ENCODE measurements around the gene PIK3C3. TPM values are rescaled to one million over a fixed set of nuclear protein-coding genes. Genes with fewer than 3 reads are reported as not detected.
A peak's percentile ranks its signal among the peaks of the same experiment; 100 is the strongest.

The PIK3C3 gene
- total and polyA plus RNA-seq, 9 of the 15 experiments (the other 6 are each of a cell fraction or from before 2014, with no cell fraction given) = 27.0 to 101 (median 42.9) TPM

DNA sequence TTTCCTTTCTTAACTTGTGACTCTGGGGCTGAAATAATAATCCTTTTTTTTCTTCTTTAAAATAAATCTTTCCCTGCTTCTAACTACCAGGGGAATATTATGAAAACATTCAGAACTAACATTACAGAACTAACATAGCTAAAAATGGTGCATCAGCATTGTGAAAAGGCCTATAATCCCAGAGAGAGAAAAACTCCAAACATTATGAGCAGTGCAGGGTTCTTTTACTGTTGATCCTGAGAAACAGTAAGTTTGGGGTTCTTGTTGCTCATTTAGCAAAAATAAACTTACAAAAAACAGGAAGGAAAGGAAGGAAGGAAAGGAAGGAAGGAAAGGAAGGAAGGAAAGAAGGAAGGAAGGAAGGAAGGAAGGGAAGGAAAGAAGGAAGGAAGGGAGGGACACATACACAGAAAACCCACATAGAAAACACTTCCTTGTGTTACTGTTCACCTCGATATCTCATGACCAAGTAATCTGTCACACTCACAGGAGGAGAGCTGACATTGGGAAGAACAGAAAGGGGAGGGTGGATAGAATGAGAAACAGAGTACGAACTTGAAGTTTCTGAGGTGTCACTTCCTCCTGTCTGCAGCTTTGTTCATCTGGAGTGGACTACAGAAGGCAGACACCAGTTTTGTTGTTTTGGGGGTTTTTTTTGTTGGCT is 18.4 kb upstream of the PIK3C3 start (continued):
- TF ChIP-seq ZBTB40 (IDR thresholded peaks at IDR 0.05) (no peak), ZBTB40 (CRISPR knock-in tag; IDR thresholded peaks at IDR 0.05) (no peak), GABPB2 (CRISPR knock-in tag; conservative IDR thresholded peaks at IDR 0.05) (no peak), SETDB1 (IDR thresholded peaks at IDR 0.05; ENCODE audit: low read length) (no peak), ETS1 (conservative IDR thresholded peaks at IDR 0.05; ENCODE audit: control insufficient read depth, low read depth, low read length) (no peak), HDAC1 (IDR thresholded peaks at IDR 0.05) (0 out of 4 replicates have a peak, but pooled peaks of 1 of the 2 experiments have one; percentile 19), RB1 (IDR thresholded peaks at IDR 0.05; ENCODE audit: low read depth) (no peak), MIER1 (IDR thresholded peaks at IDR 0.05; ENCODE audit: low read depth) (no peak)
- TF ChIP-seq, protein P1, sequence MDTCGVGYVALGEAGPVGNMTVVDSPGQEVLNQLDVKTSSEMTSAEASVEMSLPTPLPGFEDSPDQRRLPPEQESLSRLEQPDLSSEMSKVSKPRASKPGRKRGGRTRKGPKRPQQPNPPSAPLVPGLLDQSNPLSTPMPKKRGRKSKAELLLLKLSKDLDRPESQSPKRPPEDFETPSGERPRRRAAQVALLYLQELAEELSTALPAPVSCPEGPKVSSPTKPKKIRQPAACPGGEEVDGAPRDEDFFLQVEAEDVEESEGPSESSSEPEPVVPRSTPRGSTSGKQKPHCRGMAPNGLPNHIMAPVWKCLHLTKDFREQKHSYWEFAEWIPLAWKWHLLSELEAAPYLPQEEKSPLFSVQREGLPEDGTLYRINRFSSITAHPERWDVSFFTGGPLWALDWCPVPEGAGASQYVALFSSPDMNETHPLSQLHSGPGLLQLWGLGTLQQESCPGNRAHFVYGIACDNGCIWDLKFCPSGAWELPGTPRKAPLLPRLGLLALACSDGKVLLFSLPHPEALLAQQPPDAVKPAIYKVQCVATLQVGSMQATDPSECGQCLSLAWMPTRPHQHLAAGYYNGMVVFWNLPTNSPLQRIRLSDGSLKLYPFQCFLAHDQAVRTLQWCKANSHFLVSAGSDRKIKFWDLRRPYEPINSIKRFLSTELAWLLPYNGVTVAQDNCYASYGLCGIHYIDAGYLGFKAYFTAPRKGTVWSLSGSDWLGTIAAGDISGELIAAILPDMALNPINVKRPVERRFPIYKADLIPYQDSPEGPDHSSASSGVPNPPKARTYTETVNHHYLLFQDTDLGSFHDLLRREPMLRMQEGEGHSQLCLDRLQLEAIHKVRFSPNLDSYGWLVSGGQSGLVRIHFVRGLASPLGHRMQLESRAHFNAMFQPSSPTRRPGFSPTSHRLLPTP (IDR thresholded peaks at IDR 0.05; ENCODE audit: borderline replicate concordance, extremely low read depth, insufficient read length) = no peak
- TF ChIP-seq, protein P2, sequence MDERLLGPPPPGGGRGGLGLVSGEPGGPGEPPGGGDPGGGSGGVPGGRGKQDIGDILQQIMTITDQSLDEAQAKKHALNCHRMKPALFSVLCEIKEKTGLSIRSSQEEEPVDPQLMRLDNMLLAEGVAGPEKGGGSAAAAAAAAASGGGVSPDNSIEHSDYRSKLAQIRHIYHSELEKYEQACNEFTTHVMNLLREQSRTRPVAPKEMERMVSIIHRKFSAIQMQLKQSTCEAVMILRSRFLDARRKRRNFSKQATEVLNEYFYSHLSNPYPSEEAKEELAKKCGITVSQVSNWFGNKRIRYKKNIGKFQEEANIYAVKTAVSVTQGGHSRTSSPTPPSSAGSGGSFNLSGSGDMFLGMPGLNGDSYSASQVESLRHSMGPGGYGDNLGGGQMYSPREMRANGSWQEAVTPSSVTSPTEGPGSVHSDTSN (CRISPR knock-in tag; IDR thresholded peaks at IDR 0.05; ENCODE audit: low read depth) = no peak
- TF ChIP-seq, protein P2 (tag; conservative IDR thresholded peaks at IDR 0.05; ENCODE audit: low read depth) = peak; percentile 75
